Neutrophil (primary cell): ENCODE data around the gene TBC1D22A.
"Not testable (repeated sequence)": the region's sequence is repeated elsewhere in the genome, so short reads cannot be mapped to it uniquely, and the experiment has no call there.

ENCODE experiments used
- H3K27ac ChIP-seq: fragments of 200-600 bp; sonication (generic); 2 replicates; pipeline ENCODE4 v1.5.1; 2016; ENCODE audit warnings: mild to moderate bottlenecking, moderate library complexity
- H3K27me3 ChIP-seq: fragments of 200-600 bp; sonication (generic); 2 replicates; pipeline ENCODE4 v1.6.0; 2016; ENCODE audit warnings: mild to moderate bottlenecking
- H3K36me3 ChIP-seq: fragments of 200-600 bp; sonication (generic); 2 replicates; pipeline ENCODE4 v1.5.1; 2017
- H3K4me1 ChIP-seq, 2 experiments: fragments of 200-600 bp in 1 of 2; sonication (generic) in 1 of 2; 1 replicate in 1 of 2; 2 replicates in 1 of 2; pipeline versions ENCODE4 v1.5.1 to v1.6.1; 2013 to 2016; ENCODE audit warnings: low read depth in 1 of 2, low read length in 1 of 2, mild to moderate bottlenecking in 1 of 2, moderate library complexity in 1 of 2; ENCODE audit not compliant: control insufficient read depth in 1 of 2, insufficient read depth in 1 of 2
- H3K4me3 ChIP-seq, 2 experiments: fragments of 200-600 bp in 1 of 2; sonication (generic) in 1 of 2; 1 replicate in 1 of 2; 2 replicates in 1 of 2; pipeline ENCODE4 v1.5.1; 2013 to 2016; ENCODE audit warnings: low read depth in 1 of 2, low read length in 1 of 2, mild to moderate bottlenecking in 1 of 2, moderate library complexity in 1 of 2
- H3K9me3 ChIP-seq: fragments of 200-600 bp; sonication (generic); 2 replicates; pipeline ENCODE4 v1.5.1; 2016
- TF ChIP-seq, protein P1 (sequence below): fragments of 200-600 bp; sonication (generic); IDR thresholded peaks from 2 replicates; pipeline ENCODE4 v1.5.1; 2016; ENCODE audit warnings: antibody characterized with exemption

TBC1D22A gene

DNA sequence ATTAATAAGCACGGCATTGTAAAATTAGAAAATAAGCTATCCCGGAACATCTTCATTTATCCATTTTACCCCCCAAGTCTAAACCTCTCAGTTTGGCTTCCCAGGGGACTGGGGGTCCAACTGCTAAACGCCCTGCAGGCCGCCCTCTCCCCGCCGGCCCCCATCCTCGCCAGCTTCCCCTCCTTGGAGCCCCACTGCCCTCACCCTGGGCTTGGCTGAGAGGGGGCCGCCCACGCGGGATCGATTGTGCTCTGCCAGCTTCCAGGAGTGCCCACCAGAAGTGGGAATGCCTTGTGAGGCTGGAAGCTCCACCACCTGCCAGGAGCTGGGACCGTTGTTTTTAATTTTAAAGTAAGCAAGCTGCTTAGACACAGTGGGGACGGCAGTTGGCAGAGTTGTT is 353.5 kb downstream of the TBC1D22A start:
- H3K4me1 ChIP-seq, result no peaks in the 10 kb centered on the region
- H3K9me3 ChIP-seq, result no peaks in the 10 kb centered on the region
- no peak overlapping the region for H3K4me3 ChIP-seq
- H3K27me3 ChIP-seq, result no peaks in the 10 kb centered on the region
- TF ChIP-seq, protein P1, sequence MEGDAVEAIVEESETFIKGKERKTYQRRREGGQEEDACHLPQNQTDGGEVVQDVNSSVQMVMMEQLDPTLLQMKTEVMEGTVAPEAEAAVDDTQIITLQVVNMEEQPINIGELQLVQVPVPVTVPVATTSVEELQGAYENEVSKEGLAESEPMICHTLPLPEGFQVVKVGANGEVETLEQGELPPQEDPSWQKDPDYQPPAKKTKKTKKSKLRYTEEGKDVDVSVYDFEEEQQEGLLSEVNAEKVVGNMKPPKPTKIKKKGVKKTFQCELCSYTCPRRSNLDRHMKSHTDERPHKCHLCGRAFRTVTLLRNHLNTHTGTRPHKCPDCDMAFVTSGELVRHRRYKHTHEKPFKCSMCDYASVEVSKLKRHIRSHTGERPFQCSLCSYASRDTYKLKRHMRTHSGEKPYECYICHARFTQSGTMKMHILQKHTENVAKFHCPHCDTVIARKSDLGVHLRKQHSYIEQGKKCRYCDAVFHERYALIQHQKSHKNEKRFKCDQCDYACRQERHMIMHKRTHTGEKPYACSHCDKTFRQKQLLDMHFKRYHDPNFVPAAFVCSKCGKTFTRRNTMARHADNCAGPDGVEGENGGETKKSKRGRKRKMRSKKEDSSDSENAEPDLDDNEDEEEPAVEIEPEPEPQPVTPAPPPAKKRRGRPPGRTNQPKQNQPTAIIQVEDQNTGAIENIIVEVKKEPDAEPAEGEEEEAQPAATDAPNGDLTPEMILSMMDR, result no peak
- H3K36me3 ChIP-seq, result peaks cover 24% of the 10 kb centered on the region
- H3K27ac ChIP-seq, result no peak overlapping the region

DNA sequence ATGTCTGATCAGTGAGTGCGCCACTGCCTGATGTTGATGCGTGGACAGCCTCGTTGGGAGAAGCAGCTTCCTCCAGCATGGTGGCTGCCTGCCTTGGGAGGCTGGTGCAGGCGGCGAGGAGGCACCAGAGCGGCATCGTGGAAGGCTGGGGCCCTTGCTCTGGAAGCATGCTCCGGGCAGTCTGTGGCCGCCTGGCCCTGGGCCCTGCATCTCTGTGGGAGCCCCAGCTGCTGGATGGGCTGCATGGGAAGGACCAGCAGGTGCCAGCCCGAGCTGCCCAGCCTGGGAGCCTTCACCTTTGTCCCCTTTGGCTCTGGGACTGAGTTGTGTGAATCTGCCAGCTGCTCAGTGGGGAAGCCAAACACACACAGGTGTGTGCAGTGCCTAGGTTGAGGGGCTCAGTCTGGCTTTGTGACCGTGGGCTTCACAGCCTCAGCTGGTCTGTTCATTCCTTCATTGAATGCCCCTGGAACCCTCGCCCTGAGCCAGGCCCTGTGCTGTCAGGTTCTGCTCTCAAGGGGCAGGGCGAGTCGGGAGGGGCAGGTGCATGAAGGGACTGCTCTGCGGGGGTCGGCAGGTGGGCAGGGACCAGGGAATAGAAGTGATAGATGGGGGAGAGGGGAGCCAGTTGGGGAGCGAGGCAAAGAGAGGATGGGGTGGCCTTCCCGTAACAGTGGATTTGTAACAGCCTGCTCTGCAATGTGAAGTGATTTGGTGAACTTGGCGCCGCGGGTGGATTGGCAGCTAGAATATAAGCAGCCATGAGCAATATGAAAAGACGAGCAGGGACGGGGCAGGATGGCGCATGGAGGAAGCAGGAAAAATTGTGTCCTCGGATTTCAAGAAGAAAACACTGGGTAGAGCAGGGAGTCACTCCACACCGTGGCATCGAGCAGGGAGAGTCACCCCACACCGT is 354.2 kb downstream of the TBC1D22A start:
- Histone ChIP-seq H3K27ac (no peak overlapping the region), H3K9me3 (no peaks in the 10 kb centered on the region), H3K36me3 (peaks cover 21% of the 10 kb centered on the region), H3K27me3 (no peaks in the 10 kb centered on the region), H3K4me3 (no peak overlapping the region), H3K4me1 (no peaks in the 10 kb centered on the region)
- TF ChIP-seq, protein P1, result no peak

DNA sequence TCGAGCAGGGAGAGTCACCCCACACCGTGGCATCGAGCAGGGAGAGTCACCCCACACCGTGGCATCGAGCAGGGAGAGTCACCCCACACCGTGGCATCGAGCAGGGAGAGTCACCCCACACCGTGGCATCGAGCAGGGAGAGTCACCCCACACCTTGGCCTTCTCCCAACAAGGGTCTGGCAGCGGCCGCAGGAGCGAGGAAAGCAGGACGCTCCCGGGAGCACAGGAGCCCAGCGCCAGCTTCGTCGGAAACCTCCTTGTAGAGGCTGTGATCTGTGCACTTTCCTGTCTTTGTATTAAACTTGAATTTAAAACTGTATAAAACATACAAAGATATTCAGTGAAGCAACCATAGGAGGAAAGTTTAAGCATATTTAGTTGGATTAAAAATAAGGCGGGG is 355.0 kb downstream of the TBC1D22A start:
- not testable (repeated sequence) for H3K4me1 ChIP-seq, H3K4me3 ChIP-seq, H3K27me3 ChIP-seq, H3K9me3 ChIP-seq, H3K27ac ChIP-seq
- peaks cover 14% of the 10 kb centered on the region for H3K36me3 ChIP-seq

DNA sequence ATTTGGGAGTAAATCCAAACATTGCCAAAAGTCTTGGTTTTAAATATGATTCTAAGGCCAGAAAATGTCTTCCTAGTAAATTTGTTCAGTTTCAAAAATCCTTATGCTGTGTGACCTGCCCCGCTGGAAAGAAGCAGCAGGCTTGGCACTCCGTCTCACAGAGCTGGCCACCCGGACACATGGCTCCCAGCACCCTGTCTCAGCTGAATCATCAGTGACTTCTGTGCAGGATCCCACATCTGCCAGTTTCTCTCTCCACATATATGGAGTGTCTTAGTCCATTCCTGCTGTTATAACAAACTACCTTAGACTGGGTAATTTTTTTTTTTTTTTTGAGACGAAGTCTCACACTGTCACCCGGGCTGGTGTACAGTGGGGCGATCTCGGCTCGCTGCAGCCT is 356.7 kb downstream of the TBC1D22A start:
- Histone ChIP-seq H3K27me3 (no peaks in the 10 kb centered on the region), H3K36me3 (no peaks in the 10 kb centered on the region), H3K27ac (no peak overlapping the region), H3K4me1 (no peaks in the 10 kb centered on the region), H3K4me3 (no peak overlapping the region), H3K9me3 (no peaks in the 10 kb centered on the region)
- TF ChIP-seq, protein P1, result no peak

DNA sequence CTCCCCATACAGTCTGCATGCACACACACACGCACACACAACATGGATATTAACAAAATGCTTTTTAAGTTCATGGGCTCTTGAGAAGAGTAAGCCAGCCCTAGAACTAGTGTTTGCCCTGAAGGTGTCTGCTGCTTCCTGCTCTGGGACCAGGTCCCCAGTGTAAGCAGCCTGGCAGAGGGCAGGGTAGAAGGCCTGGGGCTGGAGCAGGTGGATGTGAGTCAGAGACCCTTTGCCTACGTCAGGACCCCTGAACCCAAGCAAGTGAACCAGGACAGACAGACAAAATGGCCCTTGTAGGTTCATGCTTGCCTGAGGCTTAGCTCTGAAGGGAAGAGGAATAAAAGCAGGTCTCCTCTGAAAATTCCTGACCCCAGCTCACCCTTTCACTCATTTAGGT is 357.9 kb downstream of the TBC1D22A start:
- Histone ChIP-seq H3K27me3 (no peaks in the 10 kb centered on the region), H3K27ac (no peak overlapping the region), H3K4me1 (no peaks in the 10 kb centered on the region), H3K4me3 (no peak overlapping the region), H3K9me3 (no peaks in the 10 kb centered on the region), H3K36me3 (no peaks in the 10 kb centered on the region)
- TF ChIP-seq, protein P1, result no peak

DNA sequence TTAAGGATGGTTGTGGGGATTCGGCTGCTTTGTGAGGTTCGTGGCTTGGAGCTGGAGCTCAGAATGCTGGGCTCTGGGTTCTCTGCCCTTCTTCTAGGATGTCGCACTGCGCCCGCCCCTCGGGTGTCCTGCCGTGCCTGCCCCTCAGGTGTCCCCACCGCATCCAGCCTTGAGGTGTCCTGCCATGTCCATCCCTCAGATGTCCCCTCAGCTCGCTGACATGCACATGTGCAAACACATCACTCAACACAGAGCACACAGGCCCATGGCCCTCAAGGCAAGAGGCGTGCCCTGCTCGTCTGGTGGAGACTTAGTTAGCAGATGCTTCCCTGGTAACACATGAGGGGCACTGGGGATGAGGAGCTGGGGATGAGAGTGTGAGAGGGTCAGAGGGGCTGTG is 359.3 kb downstream of the TBC1D22A start:
- TF ChIP-seq, protein P1, result no peak
- no peak overlapping the region for H3K4me3 ChIP-seq
- no peaks in the 10 kb centered on the region for H3K9me3 ChIP-seq
- H3K4me1 ChIP-seq, result no peaks in the 10 kb centered on the region
- H3K27me3 ChIP-seq, result no peaks in the 10 kb centered on the region
- no peaks in the 10 kb centered on the region for H3K36me3 ChIP-seq
- no peak overlapping the region for H3K27ac ChIP-seq
